Activated effector memory CD4-positive, alpha-beta T cell treated with anti-CD3 and anti-CD28 coated beads, Interleukin-2, amount 50 U/mL, for 16 hours (primary cell): ENCODE measurements around the gene IL16.
"Not testable (repeated sequence)": the region's sequence is repeated elsewhere in the genome, so short reads cannot be mapped to it uniquely, and the experiment has no call there.

Source experiments
- DNase-seq: peaks from one replicate; pipeline ENCODE4 v3.0.0-alpha.2; 2020

The IL16 gene

DNA sequence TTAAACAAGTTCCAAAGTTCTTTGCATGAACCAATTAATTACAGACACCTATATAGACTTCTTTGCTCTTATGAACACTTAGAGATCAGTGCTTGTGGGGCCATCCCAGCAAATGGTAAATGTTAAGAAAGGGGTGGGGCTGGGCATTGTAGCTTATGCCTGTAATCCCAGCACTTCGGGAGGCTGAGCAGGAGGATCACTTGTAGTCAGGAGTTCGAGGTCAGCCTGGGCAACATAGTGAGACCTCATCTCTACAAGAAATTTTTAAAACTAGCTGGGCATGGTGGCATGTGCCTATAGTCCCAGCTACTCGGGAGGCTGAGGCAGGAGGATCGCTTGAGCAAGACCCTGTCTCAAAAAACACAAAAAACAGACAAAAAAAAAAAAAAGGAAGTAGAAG lies 146.7 kb downstream of the IL16 start:
- no peak for DNase-seq

DNA sequence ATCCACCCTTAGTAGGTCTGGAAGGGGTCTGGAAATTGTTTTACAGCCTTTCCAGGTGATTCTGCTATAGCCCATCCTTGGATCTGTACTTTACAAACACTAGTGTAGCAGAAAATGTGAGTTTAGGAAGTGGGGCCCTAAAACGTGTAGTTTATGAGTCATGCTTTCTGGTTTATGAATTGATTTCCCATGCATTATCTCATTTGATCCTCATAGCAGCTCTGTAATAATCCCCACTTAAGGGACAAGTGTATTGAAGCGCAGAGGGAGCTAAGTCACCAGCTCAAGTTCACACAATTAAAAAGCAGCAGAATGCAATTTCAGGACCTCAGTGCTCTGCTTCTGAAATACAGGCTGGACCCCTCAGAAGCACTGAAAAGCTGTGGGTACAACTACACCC lies 149.9 kb downstream of the IL16 start:
- DNase-seq, result no peak

- DNase-seq, result no peak
These were observed 151.2 kb downstream of the IL16 start for GRCh38 chr15:81347910-81348309.

GRCh38 chr15:81348691-81349090 lies 152.0 kb downstream of the IL16 start:
- DNase-seq, result not testable (repeated sequence)

- no peak for DNase-seq
These were observed 152.6 kb downstream of the IL16 start for GRCh38 chr15:81349271-81349670.

- DNase-seq, result no peak
These were observed 155.0 kb downstream of the IL16 start for GRCh38 chr15:81351651-81352050.

- no peak for DNase-seq
These were observed 159.6 kb downstream of the IL16 start for GRCh38 chr15:81356252-81356651.

GRCh38 chr15:81357180-81357686 lies 160.6 kb downstream of the IL16 start:
- no peak for DNase-seq

DNA sequence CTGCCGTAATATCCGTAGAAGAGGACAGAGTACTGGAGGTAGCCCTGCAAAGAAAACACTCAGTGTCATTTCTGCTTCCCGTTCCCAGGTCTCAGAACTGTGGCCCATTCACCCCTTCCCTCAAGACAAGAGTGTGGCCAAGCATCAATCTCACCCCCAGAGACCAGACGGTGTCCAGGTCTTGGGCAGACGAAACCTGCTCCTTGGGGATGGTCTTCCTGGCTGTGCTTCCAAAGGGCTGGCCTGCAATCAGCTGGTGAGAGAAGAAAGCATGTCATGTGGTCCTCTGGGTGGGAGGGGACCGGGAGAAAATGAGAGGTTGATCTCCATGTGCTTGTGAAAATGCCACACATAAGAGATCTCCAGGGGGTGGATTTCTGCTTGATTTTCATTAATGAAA lies 161.6 kb downstream of the IL16 start:
- no peak for DNase-seq

DNA sequence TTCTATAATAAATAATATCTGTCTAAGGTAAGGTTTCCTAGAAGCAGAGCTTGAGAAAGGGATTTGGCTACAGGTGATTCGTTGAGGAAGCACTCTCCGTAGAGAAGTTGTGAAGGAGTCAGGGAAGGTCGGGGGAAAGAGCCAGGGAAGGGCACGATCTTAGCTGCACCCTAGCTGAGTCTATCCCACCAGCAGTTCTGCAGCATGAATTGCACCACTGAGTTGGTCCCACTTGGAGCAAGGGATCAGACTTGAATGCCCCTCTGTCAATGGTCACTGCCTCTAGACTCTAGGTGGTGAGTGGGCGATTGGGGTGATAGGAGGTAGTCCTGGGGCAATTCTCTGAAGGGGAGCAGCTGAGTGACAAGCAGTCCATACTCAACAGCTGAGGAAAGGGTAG lies 163.8 kb downstream of the IL16 start:
- no peak for DNase-seq

- DNase-seq, result no peak
These were observed 165.2 kb downstream of the IL16 start for GRCh38 chr15:81361891-81362290.

DNA sequence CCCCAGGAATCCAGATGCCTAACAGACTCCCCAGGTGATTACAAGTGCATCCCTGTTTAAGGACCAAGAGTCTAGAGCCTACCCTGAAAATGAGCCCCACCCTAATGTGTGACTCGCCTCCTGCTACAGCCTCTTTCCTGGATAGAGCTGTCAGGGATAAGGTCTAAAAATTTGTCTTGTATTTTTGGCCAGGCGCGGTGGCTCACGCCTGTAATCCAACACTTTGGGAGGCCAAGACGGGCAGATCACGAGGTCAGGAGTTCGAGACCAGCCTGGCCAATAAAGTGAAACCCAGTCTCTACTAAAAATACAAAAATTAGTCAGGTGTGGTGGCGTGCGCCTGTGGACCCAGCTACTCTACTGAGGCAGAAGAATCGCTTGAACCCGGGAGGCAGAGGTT lies 166.1 kb downstream of the IL16 start:
- no peak for DNase-seq

- no peak for DNase-seq
These were observed 166.6 kb downstream of the IL16 start for GRCh38 chr15:81363276-81363675.
